Suprapubic skin (tissue), 4 donors: ENCODE data around the gene KNOP1. TPM values are rescaled to one million over a fixed set of nuclear protein-coding genes. Genes with fewer than 3 reads are reported as not detected.
A peak's percentile ranks its signal among the peaks of the same experiment; 100 is the strongest.

Source experiments
- DNase-seq, 2 donors: peaks; one replicate each; pipeline ENCODE4 v3.0.0-alpha.2; 2019; ENCODE audit warnings: low spot score in 2 of 2
- H3K27ac ChIP-seq: fragments of 200-600 bp; sonication (generic); one replicate; pipeline ENCODE4 v1.5.1; 2019
- H3K27me3 ChIP-seq: fragments of 200-600 bp; sonication (generic); one replicate; pipeline ENCODE4 v1.5.1; 2019
- H3K36me3 ChIP-seq: fragments of 200-600 bp; sonication (generic); one replicate; pipeline ENCODE4 v1.5.1; 2019
- H3K4me1 ChIP-seq: fragments of 200-600 bp; sonication (generic); one replicate; pipeline ENCODE4 v1.5.1; 2019
- H3K4me3 ChIP-seq: fragments of 200-600 bp; sonication (generic); one replicate; pipeline ENCODE4 v1.5.1; 2019; ENCODE audit warnings: mild to moderate bottlenecking
- H3K9me3 ChIP-seq: fragments of 200-600 bp; sonication (generic); one replicate; pipeline ENCODE4 v1.5.1; 2019
- EP300 ChIP-seq: sonication (generic); formaldehyde crosslinking; IDR thresholded peaks from one replicate; pipeline ENCODE4 v1.6.1; 2017; ENCODE audit warnings: antibody characterized with exemption
- POLR2A ChIP-seq, 2 donors: fragments of 450-650 bp; IDR thresholded peaks; one replicate each; pipeline ENCODE4 v1.6.1; 2017; ENCODE audit warnings: antibody characterized with exemption in 2 of 2, mild to moderate bottlenecking in 2 of 2, moderate library complexity in 2 of 2
- POLR2AphosphoS5 ChIP-seq, 3 donors: sonication (generic); formaldehyde crosslinking; IDR thresholded peaks; one replicate each; pipeline ENCODE4 v1.6.1; 2017; ENCODE audit warnings: antibody characterized with exemption in 3 of 3
- WGBS: methylation state at CpG from one replicate; pipeline ENCODE4 v1.1.5; 2018; 5-methylcytosine and 5-hydroxymethylcytosine counted together
- total RNA-seq, 4 donors: library from RNA; depleted of rRNA; stranded (reverse); fragments of >200 nt; gene quantifications; one replicate each; pipeline ENCODE4 v1.1.0, GENCODE V29; 2016
- TF ChIP-seq, protein P1 (sequence below), 2 donors: fragments of 200-600 bp in 1 of 2; fragments of 450-650 bp in 1 of 2; sonication (generic) in 1 of 2; IDR thresholded peaks; one replicate each; pipeline ENCODE4 v1.5.1; 2016 to 2019; ENCODE audit warnings: antibody characterized with exemption in 2 of 2, mild to moderate bottlenecking in 1 of 2, moderate library complexity in 1 of 2

The KNOP1 gene
- total RNA-seq, 4 donors from 2014 or later: 7.9 to 22.8 (median 19.5) TPM

DNA sequence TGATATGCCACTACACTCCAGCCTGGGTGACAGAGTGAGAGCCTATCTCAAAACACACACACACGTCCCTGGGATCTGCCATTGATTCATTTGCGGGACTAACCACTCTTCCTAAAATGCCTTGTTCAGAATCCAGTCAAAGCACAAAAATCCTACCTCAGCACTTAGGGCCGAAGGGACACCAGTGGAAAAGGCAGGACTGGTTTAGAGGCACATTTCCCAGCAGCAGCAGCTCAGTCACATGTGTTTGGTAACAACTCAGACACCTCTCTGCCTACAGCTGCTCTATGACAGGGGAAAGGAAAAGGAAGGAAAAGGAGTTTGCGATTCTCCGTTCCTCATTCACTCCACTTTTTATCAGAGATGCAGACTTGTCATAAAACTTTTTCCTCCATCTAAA, 12.2 kb downstream of the KNOP1 start:
- no peak overlapping the region for H3K4me3 ChIP-seq
- 63% methylated on average over 5 of the region's 5 CpGs for WGBS
- no peaks in the 10 kb centered on the region for H3K27me3 ChIP-seq
- H3K27ac ChIP-seq: no peak overlapping the region
- TF ChIP-seq, protein P1, sequence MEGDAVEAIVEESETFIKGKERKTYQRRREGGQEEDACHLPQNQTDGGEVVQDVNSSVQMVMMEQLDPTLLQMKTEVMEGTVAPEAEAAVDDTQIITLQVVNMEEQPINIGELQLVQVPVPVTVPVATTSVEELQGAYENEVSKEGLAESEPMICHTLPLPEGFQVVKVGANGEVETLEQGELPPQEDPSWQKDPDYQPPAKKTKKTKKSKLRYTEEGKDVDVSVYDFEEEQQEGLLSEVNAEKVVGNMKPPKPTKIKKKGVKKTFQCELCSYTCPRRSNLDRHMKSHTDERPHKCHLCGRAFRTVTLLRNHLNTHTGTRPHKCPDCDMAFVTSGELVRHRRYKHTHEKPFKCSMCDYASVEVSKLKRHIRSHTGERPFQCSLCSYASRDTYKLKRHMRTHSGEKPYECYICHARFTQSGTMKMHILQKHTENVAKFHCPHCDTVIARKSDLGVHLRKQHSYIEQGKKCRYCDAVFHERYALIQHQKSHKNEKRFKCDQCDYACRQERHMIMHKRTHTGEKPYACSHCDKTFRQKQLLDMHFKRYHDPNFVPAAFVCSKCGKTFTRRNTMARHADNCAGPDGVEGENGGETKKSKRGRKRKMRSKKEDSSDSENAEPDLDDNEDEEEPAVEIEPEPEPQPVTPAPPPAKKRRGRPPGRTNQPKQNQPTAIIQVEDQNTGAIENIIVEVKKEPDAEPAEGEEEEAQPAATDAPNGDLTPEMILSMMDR (IDR thresholded peaks at IDR 0.05): no peak
- no peak for TF ChIP-seq POLR2AphosphoS5 (IDR thresholded peaks at IDR 0.05)
- no peak for TF ChIP-seq POLR2A (IDR thresholded peaks at IDR 0.05)
- no peak for TF ChIP-seq EP300
- no peaks in the 10 kb centered on the region for H3K9me3 ChIP-seq
- H3K4me1 ChIP-seq: peaks cover 12% of the 10 kb centered on the region
- DNase-seq: no peak
- peaks cover 74% of the 10 kb centered on the region for H3K36me3 ChIP-seq

GRCh38 chr16:19705146-19705501, 12.9 kb downstream of the KNOP1 start:
- DNase-seq: no peak
- peaks cover 17% of the 10 kb centered on the region for H3K4me1 ChIP-seq
- TF ChIP-seq, protein P1 (IDR thresholded peaks at IDR 0.05): no peak
- H3K27me3 ChIP-seq: no peaks in the 10 kb centered on the region
- 93% methylated on average over 8 of the region's 8 CpGs for WGBS
- peak overlapping the region; percentile 61 for H3K27ac ChIP-seq
- H3K9me3 ChIP-seq: no peaks in the 10 kb centered on the region
- H3K36me3 ChIP-seq: peaks cover 69% of the 10 kb centered on the region
- H3K4me3 ChIP-seq: no peak overlapping the region

- H3K4me3 ChIP-seq: no peak overlapping the region
- H3K9me3 ChIP-seq: no peaks in the 10 kb centered on the region
- DNase-seq: no peak
- WGBS: 79% methylated on average over 18 of the region's 18 CpGs
- TF ChIP-seq, protein P1 (IDR thresholded peaks at IDR 0.05): no peak
- TF ChIP-seq POLR2AphosphoS5 (IDR thresholded peaks at IDR 0.05) (no peak), EP300 (no peak), POLR2A (IDR thresholded peaks at IDR 0.05) (no peak)
- peak overlapping the region; percentile 61 for H3K27ac ChIP-seq
- peaks cover 65% of the 10 kb centered on the region for H3K36me3 ChIP-seq
- H3K4me1 ChIP-seq: peaks cover 21% of the 10 kb centered on the region
- H3K27me3 ChIP-seq: no peaks in the 10 kb centered on the region
Measured at GRCh38 chr16:19704321-19705145, 13.5 kb downstream of the KNOP1 start.

DNA sequence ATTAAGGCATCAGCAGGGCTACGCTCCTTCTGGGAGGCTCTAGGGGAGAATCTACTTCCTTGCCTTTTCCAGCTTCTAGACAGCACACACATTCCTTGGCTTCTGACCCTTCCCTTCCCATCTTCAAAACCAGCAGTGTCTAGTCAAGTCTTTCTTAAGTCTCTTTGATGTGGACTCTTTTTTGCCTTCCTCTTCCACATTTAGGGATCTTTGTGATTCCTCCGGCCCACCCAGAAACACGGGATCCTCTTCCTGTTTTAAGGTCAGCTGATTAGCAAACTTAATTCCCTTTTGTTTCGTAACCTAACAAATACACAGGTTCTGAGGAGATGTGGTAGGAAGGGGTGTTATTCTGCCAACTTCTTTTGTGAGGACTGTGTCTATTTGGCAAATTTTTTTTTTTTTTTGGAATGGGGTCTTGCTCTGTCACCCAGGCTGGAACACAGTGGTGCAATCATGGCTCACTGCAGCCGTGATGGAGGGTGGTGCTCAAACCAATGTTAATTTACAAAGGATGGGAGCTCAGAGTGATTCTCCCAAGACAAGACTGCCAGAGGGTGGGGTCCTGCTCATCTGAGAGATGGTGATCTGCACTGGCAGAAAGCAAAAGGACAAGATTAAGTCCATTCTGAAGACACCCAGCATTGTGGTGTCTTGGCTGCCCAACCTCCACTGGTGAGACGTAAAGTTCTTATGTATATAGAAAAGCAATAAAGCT, 14.7 kb downstream of the KNOP1 start:
- Histone ChIP-seq H3K36me3 (peaks cover 57% of the 10 kb centered on the region), H3K9me3 (no peaks in the 10 kb centered on the region), H3K27ac (peak overlapping the region; percentile 61), H3K4me3 (no peak overlapping the region), H3K4me1 (peaks cover 34% of the 10 kb centered on the region), H3K27me3 (no peaks in the 10 kb centered on the region)
- DNase-seq: no peak
- TF ChIP-seq EP300 (no peak), POLR2A (IDR thresholded peaks at IDR 0.05) (no peak), POLR2AphosphoS5 (IDR thresholded peaks at IDR 0.05) (no peak)
- TF ChIP-seq, protein P1 (IDR thresholded peaks at IDR 0.05): no peak
- WGBS: 74% methylated on average over 6 of the region's 6 CpGs

DNA sequence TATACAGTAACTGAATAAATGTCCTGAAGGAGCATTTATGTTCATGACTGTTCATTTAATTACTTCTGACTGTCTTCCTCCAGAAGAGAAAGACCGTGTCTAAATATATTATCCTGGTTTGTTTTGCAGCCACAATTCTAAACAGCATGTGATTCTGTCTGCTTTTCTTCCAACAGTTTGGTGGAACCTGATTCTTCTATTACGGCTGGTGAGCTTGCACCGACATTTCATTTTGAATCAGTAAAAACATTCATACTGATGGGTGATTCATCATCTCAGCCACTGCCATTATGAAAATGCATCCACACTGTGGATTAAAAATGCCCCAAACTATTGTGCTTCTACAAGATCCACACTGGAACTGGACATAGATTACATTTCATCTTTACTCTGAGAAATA, 16.9 kb downstream of the KNOP1 start:
- Histone ChIP-seq H3K4me3 (no peak overlapping the region), H3K4me1 (peaks cover 56% of the 10 kb centered on the region), H3K9me3 (no peaks in the 10 kb centered on the region), H3K36me3 (peaks cover 46% of the 10 kb centered on the region), H3K27me3 (no peaks in the 10 kb centered on the region), H3K27ac (peak overlapping the region; percentile 48)
- no peak for DNase-seq
- 82% methylated on average over 3 of the region's 3 CpGs for WGBS
- TF ChIP-seq POLR2AphosphoS5 (IDR thresholded peaks at IDR 0.05) (no peak), EP300 (no peak), POLR2A (IDR thresholded peaks at IDR 0.05) (no peak)
- TF ChIP-seq, protein P1 (IDR thresholded peaks at IDR 0.05): no peak
